Measurements from ENCODE around the gene PDZD8.

PDZD8 gene

DNA sequence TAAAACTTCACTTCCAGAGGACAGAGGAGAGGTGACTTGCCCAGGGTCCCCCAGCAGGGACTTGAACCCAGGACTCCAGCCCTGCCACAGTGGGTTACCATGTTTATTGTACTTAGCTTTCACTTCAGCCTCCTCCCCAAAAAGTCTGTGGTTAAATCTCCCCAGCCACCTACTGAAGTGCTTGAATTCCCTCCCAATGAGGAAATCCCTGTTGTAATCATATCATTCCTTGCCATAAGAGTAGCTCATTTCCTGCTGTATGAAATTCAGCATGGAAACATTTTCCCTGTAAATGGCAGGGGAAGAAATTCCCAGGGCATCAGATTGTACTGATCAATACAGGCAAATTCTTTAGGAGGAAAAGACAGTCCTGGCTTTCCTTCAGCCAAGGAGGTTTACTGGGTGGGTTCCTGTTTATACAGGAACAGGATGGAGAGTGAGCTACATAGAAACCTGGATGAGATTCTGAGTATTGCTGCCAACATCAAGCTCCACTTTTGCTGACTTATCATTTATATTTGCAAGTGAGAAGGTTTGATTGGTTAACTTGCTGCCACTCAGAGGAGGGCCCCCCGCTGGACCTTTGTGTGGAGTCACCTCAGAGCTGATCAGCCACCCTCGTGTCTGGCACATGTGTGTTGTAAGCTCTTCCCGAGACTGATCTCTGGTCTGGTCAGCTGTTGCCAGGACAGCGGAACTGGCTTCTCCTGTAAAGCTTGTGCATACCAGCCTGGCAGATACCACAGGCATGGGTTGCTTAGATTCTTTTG, 16.4 kb upstream of the PDZD8 start:
- no peak for DNase-seq (ENCODE audit: low read depth)

GRCh38 chr10:117390420-117390819, 15.2 kb upstream of the PDZD8 start:
- no peak for DNase-seq (ENCODE audit: low read depth)

- no peak for DNase-seq (ENCODE audit: low read depth)
Observed at GRCh38 chr10:117386805-117387204, 11.6 kb upstream of the PDZD8 start.

GRCh38 chr10:117382861-117383260, 7.6 kb upstream of the PDZD8 start:
- no peak for DNase-seq (ENCODE audit: low read depth)

DNA sequence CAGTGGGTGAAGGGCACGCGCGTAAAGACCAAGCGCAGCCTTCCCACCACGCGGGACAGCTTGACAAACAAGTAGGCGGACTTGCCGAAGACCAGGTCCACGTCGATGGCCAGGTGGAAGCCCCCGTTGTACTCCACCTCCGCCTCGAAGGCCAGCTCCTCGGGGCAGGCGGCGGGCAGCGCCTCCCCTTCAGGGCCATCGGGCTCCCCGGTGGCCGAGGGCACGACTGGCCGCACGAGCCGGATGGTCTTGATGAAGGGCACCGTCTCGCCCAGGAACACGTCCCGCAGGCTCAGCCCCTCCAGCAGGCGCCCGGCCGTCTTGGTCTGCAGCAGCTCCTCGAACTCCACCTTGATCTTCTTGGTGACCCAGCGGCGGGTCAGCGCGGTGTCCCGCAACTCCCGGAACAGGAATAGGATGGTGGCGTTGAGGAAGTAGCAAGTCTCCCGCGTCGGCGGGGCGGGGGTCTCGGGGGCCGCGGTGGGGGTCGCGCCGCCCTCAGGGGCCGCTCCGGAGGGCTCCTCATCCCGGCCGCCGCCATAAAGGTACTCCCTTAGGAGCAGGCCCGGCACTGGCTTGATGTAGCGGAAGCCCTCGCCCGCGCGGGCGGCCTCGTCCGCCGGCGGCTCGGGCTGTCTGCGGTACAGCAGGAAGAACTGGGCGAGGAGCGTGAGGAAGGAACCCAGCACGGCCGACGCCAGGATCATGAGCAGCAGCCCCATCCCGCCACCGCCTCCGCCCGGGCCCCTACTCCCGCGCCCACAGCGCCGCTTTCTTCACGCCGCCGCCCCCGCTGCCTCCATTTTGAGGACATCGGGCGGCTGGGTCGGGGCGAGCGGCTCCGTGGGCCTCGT, 507 bp downstream of the PDZD8 start:
- no peak for DNase-seq (ENCODE audit: low read depth)

- no peak for DNase-seq (ENCODE audit: low read depth)
Observed at GRCh38 chr10:117373823-117374505, 1.3 kb downstream of the PDZD8 start.

DNA sequence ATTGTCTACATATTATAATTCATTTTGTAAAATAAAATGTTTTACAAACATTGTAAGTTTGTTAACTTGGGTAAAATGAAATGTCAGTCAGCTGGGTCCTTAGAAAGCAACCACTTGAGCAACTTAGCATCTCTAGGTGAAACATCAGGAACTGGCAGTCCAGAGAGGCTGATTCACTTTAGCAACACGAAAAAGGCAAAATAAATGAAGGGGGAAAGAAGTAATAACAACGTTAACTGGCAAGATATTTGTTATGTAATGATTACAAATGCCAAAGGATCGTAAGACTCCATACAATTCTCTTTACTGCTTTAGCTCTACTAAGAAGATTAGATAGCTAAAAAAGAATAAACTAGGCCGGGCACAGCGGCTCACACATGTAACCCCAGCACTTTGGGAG, 5.0 kb downstream of the PDZD8 start:
- DNase-seq (ENCODE audit: low read depth) = no peak

DNA sequence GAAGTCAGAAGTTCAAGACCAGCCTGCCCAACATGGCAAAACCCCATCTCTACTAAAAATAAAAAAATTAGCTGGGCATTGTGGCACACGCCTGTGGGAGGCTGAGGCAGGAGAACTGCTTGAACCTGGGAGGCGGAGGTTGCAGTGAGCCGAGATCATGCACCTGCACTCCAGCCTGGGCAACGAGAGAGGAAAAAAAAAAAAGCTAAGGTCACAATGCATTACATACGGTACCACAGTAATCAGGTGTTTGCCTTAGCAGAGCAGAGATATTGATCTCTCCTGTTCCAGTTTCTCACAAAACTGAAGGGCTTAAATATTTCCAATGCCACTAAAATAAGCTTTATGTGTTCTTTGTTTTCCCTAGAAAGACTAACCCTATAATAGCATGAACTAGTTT, 7.5 kb downstream of the PDZD8 start:
- DNase-seq (ENCODE audit: low read depth) = no peak

- no peak for DNase-seq (ENCODE audit: low read depth)
Observed at GRCh38 chr10:117366741-117367140, 8.5 kb downstream of the PDZD8 start.

DNA sequence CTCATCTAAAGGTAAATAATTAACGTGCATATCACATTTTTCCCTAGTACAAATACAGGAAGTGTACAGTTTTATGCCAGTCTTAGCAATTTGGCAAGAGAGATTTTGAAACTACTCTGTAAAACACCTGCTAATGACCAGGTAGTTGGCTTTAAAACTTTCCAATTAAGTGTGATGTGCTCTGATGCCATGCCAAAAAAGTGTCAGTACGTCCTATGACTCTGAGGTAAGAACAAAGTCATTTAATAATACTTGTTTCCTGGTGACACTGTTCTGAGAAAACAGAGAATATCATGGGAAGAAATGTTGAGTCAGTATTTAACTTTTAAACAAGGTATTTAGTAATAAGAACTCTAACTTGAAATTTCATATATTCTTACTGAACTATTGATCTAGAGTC, 9.6 kb downstream of the PDZD8 start:
- no peak for DNase-seq (ENCODE audit: low read depth)

DNA sequence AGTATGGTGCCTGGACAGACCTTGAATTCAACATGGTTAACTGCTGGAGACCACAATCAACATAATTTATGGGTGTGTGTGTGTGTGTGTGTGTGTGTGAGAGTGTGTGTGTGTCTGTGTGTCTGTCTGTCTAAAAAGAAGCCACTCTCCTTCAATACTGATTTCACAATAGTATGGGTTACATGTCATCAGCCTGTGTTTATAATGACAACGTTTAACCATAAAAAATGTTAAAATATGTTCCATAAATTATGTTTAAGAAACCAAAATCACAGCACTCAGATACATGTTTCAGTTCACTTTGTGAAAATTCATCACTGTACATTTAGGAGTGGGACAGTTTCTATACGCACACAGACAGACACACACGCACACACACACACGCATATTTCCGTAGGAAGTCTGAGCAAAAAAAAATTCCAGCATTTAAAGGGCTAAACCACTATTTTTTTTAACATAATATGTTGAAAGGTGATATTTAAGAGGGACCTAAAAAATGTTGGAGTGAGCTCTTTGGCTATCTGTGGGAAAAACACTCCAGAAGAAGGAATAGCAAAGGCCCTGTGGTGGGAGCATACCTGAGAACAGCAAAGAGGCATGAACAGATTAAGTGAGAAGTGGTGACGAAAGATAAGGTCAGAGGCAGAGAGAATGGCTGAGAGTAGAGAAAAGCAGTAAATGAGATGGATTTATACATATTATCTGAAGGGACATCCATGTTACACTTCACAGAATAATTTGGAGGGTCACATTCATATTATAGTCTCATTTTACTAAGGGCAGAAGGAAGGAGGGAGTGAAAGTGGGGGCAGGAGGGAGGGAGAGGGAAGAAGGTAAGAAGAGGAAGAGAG, 10.9 kb downstream of the PDZD8 start:
- no peak for DNase-seq (ENCODE audit: low read depth)

DNA sequence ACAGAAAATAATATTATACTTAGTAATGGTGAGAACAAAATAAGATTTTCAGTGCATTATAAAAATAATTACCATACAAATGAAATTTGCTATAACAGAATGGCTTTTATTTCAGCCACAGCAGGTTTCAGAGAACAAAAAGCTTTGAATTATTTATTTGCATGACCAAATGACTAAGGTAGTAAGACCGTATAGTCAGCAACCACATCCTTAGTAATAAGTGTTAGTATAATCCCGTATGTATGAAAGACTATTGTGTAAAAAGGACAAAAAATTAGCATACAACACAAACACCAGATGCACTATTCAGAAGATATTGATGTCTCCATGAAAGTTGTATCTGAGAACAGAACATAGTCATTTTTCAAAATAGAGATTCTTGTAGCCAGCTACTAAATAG, 12.2 kb downstream of the PDZD8 start:
- no peak for DNase-seq (ENCODE audit: low read depth)

DNA sequence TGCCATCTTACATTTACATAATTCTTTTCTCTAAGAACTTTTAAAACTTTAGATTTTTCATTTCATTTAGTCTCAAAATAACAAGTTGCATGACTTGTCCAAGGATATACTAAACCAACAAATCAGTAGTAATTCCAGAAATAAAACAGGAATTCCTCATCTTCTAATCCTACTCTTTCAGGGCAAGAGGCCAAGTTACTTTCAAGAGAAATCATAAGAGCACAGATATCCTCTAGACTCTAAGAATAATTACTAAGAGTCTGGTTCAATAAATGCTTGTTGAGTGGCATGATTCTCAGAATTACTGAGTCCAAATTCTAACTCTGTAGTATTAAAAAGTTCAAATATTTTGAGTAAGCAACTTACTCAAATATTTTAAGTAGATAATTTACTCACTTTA, 12.9 kb downstream of the PDZD8 start:
- DNase-seq (ENCODE audit: low read depth) = no peak

DNA sequence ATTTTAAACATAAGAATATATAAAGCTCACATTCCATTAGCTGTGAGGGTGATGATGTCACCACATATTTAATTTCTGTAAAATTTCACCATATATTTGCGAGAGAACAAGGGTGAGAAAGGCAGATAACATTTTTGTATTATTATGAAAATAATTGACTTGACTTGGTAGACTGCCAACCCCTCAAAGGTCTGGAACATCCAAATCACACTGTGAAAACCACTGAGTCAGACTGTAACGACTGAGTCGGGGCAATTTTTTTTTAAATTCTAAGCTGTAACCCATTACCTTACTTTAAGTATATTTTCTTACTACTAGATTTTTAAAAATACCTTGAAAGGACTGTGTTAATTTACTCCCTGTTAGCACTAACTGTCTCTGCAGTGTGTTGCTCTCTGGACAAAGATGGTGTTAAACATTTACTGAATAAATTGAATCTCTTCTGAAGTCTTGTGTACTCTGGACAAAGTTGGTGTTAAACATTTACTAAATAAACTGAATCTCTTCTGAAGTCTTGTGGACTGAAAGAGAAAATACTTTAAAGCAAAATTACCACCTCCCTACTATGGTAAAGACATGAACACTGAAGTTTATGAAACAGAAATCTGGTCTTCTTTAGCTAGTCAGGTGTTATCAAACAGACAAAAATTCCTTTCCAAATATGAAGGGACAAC, 14.1 kb downstream of the PDZD8 start:
- no peak for DNase-seq (ENCODE audit: low read depth)

GRCh38 chr10:117360016-117360415, 15.2 kb downstream of the PDZD8 start:
- no peak for DNase-seq (ENCODE audit: low read depth)

GRCh38 chr10:117355072-117355471, 20.2 kb downstream of the PDZD8 start:
- no peak for DNase-seq (ENCODE audit: low read depth)

DNA sequence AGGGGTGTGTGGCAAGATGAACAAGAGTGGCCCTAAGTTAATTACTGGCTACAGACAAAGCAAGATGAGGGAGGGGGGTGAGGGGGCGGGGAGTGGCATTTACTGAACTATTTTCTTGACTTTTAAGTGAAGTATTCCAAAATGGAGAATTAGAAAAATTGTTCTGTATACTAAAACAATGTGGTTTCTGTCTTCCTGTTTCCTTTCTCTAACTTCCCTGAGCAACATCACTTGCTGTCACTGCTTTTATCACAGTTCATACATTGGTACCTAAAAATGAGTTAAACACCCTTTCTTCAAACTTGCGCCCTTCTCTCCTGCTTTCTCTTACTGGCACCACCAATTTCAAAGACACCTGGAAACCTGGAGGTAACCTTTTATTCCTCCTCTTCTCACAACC, 21.6 kb downstream of the PDZD8 start:
- DNase-seq (ENCODE audit: low read depth) = no peak

- DNase-seq (ENCODE audit: low read depth) = no peak
Observed at GRCh38 chr10:117352724-117353123, 22.5 kb downstream of the PDZD8 start.

DNA sequence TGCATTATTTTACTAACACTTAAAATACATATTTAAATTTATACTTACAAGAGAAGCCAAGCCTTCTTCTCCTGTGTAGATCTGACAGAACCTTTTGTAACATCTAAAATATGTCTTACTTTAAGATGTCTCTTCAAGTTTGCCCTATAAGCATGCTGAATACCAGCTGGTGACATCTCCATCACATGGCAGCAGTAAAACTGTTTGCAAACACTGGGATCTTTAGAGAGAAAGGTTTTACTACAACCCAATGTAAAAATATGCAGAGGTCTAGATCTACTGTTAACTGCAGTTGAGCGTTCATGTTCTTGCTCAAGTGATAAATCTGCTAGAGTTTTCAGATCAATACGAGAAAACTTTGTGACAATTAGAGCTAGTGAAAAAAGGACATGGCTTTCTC, 23.2 kb downstream of the PDZD8 start:
- no peak for DNase-seq (ENCODE audit: low read depth)

- no peak for DNase-seq (ENCODE audit: low read depth)
Observed at GRCh38 chr10:117351558-117351957, 23.7 kb downstream of the PDZD8 start.

GRCh38 chr10:117350909-117351308, 24.3 kb downstream of the PDZD8 start:
- DNase-seq (ENCODE audit: low read depth) = no peak

All from T follicular helper cell (primary cell).